HG02763 (cell line): ENCODE measurements around the gene JPT2.
"Not testable (repeated sequence)": the region's sequence is repeated elsewhere in the genome, so short reads cannot be mapped to it uniquely, and the experiment has no call there.

ENCODE experiments used
- ATAC-seq: cut with Tn5 transposase; IDR thresholded peaks from one replicate; pipeline ENCODE4 v1.9.1; 2021; ENCODE audit warnings: mild to moderate bottlenecking, moderate library complexity; ENCODE audit not compliant: unreplicated experiment

Gene JPT2

DNA sequence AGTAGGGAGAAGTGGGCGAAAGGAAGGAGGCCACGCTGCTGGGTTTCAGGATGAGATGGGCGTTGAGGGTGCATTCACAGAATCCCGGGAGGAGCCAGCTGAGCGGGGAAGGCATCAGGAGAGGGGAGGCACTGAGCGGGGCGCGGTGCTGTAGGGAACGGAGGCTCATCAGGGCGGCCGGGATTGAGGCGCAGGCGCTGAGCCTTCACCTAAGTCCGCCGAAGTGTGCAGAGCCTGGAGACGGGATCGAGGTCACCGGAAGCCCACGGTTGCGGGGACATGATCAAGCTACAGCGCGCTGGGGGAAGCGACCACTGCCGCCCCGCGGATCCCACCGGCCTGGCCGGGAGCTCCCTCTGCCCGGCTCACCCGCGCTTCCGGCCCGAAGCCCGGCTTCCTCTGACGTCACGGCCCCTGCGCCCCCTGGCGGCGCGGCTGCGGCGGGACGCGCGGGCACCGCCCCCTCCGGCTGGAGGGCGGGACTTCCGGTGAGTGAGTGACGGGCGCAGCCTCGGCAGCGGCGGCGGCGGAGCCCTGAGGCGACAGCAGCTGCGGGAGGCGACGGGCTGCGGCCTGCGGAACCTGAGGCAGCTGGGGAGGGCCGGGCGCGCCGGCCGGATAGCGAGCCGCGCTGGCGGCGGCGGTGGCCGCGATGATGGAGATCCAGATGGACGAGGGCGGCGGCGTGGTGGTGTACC lies 27.8 kb downstream of the JPT2 start, which contains the start of gene MAPK8IP3:
Gene MAPK8IP3, plus strand, starts transcription at position 508 of the 698 bp plus-strand sequence. Its CDS starts 145 bp downstream, at position 653.
- peak; percentile 88 for ATAC-seq

DNA sequence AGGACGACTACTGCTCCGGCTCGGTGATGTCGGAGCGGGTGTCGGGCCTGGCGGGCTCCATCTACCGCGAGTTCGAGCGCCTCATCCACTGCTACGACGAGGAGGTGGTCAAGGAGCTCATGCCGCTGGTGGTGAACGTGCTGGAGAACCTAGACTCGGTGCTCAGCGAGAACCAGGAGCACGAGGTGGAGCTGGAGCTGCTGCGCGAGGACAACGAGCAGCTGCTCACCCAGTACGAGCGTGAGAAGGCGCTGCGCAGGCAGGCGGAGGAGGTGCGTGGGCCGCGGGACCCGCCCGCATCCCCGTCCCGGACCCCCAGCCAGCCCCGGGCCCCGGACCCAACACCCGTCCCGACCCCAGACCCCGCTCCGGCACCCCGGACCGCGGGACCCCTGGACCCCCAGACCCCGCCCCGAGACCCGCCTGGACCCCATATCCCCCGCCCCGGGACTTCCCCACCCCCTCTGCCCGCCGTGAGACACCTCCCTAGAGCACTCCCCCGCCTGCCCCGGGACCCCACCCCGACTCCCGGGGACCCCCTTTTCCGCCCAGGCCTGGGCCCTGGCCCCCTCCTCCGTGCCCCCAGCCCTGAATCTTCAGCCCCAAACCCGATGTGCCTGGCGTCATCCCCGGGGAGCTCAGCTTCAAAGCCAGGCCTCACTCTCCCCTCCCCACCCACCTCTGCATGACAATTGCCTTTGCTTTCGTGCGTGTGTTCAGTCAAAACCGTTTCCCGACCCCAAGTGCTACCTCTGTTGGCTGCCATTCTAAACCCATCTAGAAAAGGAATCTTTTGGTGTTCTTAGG lies 28.5 kb downstream of the JPT2 start:
- peak; percentile 1 for ATAC-seq

DNA sequence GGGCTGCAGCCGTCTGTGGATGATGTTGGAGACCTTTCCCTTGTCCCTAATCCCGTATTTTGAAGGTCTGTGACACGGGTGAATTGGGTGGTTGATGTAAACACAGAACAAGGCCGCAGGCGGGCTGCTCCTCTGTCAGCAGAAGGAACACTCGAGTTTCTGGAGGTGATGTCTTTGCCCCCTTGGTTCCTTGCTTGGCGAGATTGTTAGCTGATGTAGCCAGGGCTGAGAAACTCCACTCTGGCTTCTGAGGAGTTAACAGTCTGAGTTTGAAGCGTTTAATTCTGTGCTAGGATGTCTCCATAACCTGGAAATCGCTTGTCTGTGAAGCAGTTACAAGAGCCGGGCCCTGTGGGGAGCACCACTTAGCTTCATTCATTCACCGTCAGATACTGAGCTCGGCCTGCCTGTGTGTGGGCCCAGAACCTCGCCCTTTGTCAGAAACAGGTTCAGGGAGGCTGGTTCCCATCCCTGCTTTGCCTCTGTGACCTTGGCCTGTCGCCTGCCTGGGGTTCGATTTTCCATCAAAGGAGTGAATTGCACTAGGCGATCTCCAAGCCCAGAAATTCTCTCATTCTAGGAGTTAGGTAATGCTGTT lies 29.2 kb downstream of the JPT2 start:
- ATAC-seq = no peak

DNA sequence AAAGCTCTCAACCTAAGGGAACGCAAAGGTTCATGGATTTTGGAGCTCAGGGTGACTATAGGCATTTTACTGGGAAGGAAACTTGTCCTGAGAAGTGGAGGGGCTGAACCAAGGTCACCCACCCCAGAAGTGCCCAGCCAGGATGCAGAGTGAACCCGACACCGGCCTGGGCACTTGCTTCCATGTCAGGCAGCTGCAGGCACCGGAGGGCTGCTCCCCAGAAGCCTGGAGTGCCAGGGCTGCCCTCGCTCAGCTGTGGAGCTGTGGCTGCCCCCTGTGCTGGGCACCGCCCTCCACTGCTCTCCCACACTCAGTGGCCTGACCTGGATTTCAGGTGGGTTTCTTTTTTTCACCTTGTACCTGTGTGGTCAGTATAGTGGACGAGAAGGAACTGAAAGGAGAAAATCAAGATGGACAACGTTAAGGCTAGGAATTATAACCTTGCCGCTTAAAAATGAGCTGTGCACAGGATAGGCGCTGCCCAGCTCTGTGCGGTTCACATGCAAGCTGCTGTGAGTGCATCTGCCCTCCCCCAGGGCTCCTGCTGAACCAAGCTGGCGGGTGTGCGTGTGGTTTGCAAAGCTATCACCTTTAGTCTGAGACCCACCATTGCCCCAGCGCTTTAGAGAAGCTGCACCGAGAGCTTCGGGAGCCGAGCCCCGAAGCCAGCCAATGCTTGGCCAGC lies 30.1 kb downstream of the JPT2 start:
- ATAC-seq = no peak

DNA sequence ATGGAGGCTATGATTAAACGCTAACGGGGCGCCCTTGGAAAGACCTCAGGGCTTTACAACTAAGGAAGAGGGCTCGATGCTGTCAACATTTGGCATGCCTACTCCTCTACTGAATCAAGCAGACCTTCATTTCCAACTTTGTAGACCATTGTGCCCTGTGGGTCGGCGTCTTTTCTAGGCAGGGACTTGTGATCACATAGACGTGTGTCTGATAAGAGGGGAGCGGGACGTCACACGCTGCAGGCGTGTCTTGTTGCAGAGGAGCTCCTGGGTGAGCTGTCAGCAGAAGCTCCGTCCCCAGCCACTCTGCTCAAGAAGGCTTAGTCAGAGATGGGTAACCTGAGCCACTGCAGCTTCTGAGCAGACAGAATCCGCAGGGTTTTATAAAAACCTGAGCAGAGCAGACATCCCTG lies 30.7 kb downstream of the JPT2 start:
- ATAC-seq = no peak

DNA sequence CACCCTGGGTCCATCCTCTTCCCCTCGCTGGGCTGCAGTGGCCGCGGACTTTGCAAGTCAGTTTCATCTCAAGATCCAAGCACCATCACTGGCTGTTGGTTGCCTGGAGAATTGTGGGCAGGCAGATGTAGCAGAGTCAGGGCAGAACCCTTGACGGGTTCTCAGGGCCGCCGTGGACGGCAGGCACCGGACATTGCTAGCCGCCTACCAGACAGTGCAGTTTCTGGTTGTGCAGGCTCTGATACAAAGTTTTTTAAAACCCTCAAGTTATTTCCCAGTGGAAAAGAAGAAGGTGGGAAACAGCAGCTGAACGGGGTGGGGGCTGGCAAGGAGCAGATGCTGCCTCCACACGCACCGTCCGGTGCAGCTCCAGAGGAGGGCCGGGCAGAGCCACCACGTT lies 31.3 kb downstream of the JPT2 start:
- ATAC-seq = no peak

DNA sequence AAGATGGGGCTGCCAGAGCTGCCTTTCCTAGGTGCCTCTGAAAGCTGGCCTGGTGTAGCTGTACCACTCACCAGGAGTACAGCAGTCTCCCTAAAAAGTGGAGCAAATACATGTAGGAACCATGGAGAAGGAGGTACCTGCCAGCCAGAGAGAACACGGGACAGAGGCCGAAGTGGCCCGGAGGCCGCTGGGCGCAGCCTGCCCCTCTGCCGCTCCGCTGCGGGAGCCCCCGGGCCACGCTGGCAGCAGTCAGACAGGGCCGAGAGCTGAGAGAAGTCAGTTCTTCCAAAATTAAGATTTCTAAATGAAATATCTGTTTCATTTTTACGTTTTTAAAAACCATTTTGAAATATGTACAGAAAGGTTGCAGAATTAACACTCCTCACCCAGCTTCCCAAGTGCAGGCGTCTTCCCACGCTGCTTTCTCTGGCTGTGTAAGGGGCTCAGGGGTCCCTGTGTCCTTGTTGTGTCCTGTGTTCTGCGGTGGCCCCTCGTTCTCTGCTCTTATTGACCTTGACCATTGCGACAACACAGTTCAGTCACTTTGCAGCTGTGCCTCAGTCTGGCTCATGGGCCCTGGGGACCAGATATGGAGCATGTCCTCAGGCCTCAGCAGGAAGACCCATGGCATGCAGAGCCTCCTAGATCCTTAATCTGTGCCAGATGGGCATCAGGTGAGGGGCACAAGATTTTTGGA lies 32.9 kb downstream of the JPT2 start:
- no peak for ATAC-seq

DNA sequence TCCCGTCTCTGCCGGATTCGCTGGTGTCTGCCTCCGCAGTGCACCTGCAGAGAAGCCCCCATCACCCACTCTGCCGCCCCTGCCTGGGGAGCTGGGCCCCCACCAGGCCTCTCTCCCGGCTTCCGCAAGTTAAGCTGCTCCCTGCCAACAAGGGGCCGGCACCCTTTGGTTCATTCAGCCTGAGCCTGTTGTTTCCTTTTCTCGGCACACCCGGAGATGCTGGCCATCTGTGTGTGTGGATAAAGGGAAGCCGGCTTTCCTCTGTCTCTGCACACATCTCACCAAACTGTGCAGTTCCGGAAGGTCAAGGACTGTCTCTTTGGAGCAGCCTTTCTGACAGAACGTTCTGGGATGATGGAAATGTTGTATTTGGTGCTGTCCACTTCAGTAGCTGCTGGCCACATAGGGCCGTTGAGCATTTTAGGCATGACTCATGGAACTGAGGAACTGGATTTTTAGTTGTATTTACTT lies 34.7 kb downstream of the JPT2 start:
- no peak for ATAC-seq

DNA sequence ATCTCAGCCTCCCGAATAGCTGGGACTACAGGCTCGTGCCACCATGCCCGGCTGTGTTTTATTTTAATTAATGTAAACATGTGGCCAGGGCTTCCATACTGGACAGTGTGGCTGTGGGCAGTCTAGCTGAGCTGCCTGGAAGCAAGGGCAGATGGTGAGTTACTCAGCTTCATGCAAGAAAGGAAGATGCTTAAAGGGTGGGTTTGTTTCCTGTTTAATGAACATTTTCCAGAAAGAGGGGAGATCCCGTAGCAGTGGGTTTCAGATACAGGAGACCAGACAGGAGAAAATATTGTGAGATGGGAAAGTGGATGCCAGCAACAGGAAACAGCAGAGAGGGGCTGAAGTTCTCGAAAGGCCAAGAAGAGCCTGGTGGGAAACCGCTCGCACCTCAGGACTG lies 35.3 kb downstream of the JPT2 start:
- no peak for ATAC-seq

DNA sequence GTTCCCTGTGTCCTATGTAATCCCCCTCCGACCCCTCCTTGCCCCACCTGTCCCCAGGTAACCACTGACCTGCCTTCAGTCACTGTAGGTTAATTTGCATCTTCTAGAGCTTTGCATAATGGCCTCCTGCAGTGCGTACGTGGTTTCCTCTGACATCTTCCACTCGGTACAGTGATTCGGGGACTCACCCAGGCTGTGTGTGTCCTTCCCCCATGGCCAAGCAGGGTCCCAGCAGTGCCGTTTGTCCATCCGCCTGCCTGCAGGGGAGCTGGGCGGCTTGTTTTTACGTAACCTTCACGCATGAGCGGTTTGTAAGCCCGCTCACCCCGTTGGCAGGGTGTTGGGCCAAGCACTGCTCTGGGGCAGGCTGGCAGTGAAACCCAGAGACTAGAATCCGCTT lies 35.9 kb downstream of the JPT2 start:
- no peak for ATAC-seq

DNA sequence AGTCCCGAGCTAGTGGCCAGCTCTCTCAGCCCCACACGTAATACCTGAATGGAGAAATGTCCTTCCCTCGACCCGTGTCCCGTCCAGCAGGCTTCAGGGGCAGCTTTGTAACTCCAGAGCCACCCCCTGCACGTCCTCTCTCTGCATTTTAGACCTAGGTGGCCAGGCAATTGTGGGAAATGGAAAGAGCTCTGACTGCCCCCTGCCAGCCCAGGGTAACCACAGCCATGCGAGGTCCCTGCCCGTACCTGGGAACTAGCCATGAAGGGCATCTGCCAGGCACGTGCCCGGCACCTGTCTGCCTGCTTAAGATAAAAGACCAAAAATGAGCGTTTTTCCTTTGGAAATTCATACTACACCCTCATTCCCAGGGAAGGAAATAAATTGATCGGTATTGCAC lies 37.1 kb downstream of the JPT2 start:
- no peak for ATAC-seq

DNA sequence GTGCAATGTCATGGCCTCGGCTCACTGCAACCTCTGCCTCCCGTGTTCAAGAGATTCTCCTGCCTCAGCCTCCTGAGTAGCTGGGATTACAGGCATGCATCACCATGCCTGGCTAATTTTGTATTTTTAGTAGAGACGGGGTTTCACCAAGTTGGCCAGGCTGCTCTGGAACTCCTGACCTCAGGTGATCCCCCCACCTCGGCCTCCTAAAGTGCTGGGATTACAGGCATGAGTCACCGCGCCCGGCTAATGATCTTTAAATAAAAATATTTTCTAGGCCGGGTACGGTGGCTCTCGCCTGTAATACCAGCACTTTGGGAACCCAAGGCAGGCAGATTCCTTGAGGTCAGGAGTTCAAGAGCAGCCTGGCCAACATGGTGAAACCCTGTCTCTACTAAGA lies 40.2 kb downstream of the JPT2 start:
- not testable (repeated sequence) for ATAC-seq

DNA sequence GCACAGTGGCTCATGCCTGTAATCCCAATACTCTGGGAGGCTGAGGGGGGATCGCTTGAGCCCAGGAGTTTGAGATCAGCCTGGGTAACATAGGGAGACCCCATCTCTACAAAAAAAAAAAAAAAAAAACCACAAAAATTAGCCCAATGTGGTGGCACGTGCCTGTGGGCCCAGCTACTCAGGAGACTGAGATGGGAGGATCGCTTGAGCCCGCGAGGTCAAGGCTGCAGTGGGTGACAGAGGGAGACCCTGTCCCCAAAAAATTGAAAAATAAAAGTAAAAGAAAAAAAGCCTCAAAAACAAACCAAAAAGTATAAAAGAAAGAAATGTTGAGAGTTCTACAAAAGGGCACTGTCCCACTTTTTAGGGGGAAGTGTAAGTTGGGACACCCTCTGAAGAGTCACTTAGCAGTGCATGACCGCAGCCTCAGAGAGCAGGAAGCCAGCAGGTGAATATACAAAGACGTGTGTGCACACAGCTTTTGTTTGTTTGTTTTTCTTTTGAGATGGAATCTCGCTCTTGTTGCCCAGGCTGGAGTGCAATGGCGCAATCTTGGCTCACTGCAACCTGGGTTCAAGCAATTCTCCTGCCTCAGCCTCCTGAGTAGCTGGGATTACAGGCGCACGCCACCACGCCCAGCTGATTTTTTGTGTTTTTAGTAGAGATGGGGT lies 41.6 kb downstream of the JPT2 start:
- ATAC-seq = not testable (repeated sequence)

DNA sequence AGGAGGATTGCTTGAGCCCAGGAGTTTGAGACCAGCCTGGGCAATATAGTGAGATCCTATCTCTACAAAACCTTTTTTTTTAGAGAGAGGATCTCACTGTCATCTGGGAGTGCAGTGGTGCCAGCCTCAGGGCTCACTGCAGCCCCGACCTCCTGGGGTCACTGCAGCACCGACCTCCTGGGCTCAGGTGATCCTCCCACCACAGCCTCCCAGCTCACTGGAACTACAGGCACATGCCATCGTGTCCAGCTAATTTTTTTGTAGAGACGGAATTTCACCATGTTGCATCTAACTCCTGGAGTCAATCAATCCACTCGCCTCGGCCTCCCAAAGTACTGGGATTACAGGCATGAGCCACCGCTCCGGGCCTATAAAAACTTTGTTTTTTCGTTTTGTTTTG lies 43.3 kb downstream of the JPT2 start:
- ATAC-seq = no peak

DNA sequence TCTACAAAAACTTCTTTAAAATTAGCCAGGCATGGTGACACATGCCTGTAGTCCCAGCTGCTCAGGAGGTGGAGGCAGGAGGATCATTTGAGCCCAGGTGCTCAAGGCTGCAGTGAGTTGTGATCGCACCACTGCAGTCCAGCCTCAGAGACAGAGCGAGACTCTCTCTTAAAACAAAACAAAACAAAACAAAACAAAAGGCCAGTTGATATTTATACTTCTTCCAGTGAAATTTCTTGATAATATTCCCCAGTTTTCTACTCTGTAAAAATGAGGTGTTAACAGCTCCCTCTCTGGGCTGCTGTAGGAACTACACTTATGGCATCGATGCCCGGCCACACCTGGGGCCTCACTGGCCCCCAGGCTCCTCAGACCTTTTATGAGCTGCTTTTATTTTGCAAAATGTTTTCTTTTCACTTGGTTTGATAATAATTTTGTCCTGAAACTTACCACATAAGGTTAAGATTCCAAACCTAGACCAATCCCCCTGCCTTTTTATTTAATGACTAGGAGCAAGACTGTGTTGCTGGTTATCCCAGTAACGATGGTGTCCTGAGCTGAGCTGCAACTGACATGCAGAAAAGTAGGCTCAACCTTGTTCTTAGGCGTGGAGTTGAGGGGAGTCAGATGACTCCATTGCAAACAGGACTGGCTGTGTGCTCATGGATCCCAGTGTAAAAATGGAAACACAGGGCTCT lies 45.5 kb downstream of the JPT2 start:
- no peak for ATAC-seq

DNA sequence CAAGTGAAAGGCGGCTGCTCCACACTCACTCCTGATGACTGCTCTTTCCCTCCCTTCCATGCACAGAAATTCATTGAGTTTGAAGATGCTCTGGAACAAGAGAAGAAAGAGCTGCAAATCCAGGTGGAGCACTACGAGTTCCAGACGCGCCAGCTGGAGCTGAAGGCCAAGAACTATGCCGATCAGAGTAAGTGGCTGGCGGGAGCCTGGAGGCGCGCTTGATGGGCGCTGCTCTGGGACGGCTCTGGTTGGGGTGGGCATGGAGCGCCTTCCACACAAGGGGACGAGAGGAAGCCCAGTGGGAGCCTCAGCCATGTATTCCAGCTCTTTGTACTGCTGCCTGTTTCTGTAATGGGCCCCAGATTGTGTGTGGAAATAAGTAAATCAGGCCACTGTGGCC lies 46.4 kb downstream of the JPT2 start:
- ATAC-seq = no peak

DNA sequence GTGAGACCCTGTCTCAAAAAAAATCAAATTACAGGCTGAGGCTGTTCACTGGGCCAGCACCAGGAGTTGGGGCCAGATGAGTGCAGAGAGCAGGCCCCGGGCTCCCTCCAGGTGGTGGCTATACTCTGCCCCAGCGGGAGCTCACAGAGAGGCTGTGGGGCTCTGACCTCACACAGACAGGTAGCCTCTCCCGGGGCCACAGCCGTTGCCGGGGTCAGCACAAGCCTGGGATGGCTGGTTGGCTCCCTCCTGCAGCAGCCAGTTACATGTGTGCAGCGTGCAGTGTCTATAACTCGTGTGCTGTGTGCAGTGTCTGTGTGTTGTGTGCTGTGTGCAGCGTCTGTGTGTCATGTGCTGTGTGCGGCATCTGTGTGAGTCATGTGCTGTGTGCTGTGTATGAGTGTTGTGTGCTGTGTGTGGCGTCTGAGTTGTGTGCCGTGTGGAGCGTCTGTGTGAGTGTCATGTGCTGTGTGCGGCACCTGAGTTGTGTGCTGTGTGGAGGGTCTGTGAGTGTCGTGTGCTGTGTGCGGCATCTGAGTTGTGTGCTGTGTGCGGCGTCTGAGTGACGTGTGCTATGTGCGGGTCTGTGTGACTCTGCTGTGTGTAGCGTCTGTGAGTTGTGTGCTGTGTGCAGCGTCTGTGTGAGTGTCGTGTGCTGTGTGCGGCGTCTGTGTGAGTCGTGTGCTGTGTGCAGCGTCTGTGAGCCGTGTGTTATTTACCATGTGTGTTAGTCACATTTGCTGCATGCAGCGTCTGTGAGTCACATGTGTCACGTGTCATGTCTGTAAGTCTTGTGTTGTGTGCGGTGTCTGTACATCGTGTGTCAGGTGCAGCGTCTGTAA lies 48.8 kb downstream of the JPT2 start:
- no peak for ATAC-seq
